CMK (cell line): ENCODE results near the gene ALS2CL.
"Not testable (repeated sequence)": the region's sequence is repeated elsewhere in the genome, so short reads cannot be mapped to it uniquely, and the experiment has no call there.

Source experiments
- DNase-seq: peaks from one replicate; pipeline ENCODE4 v3.0.0-alpha.2; 2010; ENCODE audit warnings: low read depth

ALS2CL gene

DNA sequence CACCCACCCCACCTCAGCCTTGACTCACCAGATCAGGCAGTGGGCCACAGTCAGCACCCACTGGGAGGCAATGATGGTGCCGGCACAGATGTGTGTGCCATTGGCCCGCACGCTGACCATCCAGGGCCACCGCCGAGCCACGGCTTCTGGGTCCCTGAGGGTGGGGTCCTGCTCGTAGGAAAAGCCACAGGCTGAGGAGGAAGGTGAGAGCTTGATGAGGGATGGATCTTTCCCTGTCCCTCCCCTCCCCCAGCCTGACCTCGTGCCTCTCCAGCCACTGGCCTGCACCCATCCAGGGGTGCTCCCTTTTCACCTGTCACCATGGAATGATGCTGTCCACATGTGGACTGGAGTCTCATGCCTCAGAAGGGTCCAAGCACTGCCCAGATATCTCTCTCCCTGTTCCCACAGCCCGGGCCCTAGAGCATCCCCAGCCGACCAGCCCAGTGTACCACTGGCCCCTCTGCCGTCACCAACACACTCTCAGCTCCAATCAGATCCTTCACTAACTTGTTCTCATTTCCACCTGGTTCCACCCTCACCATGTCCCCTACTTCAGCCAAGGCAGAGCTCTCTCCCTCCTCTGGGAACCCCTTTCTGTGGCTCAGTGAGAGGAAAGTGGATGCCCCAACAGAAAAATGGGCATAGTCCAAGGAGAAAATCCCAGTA is 22.2 kb upstream of the ALS2CL start:
- DNase-seq = no peak

DNA sequence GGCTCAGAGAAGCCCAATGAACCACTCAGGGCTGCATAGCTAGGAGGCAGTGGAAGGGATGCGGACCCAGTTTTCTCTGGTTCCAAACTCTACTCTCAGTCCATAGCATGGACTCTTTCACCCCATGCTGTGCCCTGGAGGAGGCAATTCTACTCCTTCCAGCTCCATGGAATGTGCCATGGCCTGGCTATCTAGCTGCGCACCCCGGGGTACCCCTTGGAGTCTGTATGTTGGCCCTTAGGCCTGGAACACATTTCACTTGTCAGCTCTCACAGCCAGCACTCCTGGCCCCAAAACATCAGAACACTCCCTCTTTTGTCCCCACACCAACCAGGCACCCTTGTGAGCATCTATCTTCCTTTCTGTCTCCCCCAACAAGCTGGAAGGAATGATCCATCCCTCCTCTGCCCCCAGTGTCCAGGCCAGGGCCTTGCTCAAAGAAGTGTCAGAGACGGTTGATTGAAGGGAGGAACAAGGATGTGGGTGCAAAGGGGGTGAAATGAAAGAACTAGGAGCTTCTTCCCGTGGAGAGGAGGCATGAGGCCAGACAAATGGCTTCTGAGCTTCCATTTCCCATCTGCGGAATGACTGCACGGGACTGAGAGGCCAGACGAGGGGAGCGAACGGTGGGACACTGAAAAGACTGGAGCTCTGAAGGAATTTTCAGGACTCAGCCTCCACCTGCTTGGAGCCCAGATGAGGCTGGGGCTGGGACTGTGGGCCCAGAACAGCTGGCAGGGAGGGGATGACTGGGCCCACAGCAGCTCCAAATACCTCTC is 21.4 kb upstream of the ALS2CL start:
- no peak for DNase-seq

DNA sequence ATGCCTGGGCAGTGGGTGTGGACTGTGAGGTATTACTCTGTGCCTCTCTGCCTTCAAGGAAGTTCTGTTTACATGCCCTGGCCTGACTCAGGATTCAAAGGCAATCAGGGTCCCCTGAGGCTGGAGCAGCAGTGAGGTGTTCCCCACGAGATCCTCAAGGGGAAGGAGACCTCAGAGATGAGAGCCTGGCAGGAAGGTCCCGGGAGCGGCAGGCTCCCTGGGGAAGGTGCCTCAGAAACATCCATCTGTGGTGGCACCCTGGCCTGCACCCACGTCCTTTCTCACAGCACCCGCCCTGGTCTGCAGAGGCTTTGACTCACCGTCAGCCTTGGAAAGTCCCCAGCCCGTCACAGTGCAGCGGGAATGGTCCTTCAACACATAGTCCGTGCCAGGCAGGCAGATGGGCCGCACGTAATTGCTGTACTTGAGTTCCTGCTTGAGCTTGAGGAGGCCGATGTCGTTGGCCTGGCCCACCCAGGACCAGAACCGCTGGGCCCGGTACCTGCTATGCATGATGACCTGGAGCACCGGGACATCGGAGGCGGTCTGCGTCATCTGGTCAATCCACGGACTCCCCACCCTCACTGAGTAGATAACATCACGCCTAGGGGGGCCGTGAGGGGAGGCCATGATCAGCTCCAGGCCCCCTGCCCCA is 20.5 kb upstream of the ALS2CL start:
- DNase-seq = no peak

DNA sequence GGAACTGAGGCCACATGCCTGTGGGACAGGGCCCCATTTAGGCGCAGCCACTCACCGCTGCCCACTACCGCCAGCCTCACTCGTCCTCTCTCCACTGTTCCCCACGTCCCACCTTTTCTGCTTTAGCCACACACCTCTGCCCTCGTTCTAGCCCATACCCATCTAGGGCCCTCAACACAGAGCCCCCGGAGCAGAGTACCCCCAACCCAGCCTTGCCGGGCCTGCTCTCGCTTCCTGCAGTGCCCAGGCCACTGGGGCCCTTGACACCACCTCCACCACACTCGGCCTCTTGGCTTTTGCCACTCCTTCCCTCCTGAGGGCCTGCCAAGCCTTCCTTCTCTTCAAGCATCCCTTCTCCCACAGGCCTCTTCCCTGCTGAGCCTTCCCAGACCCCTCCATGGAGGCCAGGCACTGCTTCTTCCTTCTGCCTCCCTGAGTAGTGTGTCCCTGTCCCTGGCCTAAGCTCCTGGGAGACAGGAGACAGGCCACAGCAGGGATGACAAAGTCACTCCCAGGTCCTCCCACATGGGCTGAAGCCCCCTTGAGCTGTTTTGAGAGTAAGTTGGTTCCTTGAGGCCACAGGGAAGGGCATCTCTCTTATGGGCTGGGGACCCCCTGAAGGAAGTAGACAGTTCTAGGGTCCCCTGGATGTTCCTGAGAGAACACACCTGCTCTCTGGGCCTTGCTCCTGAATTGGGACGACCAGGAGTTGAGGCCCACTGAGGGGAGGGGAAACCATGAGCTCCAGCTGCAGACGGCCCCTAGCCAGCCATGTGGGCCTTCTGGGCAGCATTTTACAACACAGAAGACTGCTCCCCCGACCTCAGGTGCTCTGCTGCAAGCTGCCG is 19.8 kb upstream of the ALS2CL start:
- no peak for DNase-seq

DNA sequence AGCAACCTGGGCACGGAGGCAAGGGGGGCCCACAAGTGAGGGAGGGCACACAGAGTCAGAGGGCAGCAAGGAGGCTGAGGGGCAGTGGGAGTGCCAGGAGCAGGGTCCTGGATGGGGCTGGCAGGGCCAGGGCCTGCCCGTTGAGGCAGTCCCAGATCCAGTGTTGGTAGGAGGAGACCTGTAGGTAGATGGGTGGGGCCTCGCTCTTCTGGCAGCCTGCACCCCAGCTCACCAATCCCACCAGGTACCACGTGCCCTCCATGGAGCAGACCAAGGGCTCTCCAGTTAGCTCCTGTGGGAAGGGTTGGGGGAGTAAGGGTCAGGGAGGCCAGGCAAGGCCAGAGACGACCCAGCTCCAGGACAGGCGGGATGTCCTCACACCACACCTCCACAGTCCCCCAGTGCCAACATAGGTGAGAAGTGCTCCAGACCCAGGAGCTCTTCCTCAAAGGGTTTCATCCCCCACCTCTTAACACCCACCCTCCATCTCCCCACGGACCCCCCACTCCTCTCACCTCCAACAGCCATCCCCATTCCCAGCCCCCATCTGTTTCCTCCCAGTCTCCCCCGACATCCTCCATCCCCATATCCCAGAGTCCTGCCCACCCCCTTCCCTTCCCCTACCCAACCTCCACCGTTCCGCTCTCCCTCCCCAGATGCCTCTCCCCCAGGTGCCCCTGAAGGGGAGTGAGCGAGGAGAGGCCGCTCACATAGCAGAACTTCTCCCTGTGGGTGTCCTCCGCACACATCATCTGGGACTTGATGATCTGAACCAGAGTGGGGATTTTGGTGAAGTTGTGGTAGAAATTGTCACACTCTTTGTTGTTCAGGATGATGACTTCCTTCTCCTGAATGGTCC is 18.9 kb upstream of the ALS2CL start:
- no peak for DNase-seq

DNA sequence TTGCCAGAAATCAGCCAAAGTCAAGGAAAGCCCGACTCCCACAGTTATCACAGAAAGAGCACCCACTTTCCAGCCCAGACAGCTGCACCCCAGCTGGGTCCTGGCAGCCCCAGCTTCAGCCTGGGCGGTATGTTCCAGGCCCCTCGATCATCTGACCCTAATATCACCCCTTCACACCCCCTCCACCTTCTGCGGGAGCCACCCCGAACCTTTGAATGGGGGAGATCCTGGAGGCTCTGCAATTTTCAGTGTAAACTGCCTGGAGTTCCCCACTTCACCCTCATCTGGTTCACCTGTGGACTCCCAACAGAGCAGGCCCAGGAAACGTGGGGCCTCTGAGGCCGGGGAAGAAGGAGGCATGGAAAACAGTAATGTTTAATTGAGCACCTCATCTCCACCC is 18.3 kb upstream of the ALS2CL start:
- DNase-seq = no peak

DNA sequence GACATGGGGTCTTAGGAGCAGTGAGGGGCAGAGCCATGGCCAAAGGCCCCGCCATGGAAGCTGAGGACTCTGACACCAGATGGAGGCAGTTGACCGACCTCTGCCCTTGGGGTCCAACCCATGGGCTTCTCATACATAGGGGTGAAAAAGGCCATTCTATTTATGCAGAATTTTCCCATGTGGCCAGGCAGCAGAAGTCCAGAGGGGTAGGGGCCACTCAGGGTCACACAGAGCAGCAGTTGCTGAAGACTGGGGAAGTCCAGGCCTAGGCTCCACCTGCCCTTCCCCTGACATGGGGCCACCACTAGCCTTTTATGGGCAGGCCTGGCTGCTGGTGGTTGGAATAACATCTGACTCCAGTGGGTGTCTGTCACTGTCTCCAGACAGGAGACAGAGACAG is 17.8 kb upstream of the ALS2CL start:
- no peak for DNase-seq

DNA sequence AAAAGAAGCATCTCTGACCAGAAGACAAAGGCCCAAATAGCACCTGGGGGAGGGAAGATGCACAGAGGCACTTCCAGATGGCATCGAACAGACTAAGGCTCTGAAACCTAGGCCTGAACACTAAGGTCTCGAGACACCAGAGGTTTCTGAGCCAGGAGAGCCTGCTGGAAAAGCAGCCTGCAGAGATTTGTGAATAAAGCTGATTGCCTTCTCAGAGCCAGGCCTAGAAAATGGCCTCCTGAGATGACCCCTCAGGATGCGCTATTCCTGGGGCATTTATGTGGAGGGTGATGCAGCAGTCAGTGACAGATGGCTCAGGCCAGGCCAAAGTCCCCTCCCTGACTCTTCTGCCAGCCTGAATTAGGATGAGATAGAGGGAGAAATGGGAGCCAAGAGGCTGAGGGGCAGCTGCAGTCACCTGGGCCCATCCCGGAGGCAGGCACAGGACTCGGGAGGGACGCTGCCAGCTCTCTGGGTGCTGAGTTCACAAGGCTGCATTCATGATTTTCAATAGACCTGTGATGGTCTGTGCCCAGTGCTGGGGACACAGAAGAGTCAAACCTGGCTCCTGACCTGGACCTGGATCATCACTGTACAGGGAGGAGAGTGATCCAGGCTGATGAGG is 17.3 kb upstream of the ALS2CL start:
- no peak for DNase-seq

DNA sequence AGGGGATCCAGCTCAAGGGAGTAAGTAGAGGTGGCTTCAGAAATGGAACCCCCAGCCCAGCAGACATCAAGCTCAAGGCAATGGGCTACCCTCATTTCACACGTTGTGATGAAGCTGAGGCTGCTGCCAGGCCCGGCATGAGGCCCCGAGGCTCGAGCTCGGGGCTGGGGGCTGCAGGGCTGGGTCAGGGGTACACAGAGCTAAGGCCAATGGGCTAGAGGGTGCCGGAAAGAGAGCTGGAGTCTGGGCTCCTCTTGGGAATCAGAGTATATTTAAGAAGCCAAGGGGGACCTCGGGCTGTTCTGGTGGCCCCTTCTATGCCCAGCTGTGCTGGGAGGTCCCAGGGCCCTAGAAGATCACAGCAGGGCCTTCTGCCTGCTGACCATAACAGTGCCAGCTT is 16.8 kb upstream of the ALS2CL start:
- DNase-seq = no peak

DNA sequence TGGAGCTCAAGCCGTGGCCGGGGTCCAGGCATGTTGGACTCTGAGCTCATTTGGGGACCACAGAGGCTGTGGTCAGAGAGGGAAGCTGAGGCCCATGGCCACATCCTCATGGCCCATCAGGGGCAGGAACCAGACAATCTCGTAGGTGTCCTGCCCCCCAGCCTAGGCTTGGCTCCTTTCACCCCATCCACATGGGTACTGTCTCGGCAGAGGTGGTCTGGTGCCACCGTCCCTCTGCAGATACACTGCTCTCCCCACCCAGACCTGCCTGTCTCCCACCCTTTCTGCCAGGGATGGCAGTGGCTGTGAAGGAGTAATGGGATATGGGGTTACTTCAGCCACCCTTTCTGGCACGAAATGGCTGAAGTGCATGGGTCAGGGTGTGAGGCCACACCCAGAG is 16.2 kb upstream of the ALS2CL start:
- no peak for DNase-seq

DNA sequence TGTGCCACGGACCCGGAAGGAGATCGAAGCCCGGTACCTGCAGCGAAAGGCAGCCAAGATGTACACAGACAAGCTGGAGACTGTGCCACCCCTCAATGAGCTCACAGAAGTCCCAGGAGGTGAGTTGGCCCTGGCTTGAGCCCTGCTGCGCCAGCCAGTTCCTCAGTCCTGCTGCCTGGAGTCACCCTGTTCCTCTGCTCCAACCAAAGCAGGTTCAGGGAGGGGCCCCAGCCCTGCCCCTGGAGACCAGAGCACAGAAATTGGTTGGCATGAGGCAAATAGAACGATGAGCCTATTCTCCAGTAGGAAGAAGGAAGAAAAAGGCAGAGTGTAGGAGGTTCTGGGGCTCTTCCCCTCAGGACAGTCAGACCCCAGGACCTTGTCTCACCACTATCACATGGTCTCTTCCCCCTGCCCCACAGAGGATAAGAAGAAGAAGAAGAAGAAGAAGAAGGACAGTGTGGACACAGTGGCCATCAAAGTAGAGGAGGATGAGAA is 15.7 kb upstream of the ALS2CL start:
- no peak for DNase-seq

DNA sequence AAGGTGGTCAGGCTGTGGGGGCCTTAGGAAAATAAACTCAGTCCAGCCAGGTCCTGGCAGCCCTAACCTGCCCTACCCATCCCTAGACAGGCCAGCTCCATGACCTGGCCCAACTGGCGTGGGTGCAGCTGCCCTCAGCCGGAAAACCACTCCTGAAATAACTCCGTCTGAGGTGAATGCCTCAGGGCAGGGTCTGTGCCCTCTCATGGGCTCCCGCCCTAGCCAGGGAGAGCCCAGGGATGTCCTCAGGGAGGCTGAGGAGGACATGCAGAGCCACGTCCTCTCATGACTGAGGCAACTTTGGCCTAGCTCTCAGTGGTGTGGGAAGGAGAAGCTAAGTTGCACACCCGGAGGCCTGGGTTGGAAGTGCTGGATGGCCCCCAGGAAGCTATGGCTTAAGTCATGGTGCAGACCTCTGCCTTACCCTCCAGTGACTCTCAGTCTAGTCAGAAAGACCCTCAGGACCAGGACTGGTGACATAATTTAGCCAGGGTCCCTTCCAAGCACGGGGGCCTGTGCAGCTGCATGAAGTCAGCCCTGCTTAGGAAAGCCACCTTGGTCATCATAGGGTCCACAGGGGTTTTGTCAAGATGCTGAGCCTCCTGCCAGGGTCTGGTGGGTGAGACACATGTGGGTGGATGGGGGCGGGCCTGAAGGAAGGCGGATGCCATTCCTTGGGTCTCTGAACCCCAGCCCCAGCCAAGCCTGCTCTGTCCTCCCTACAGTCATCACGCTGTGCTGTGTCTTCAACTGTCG is 15.1 kb upstream of the ALS2CL start:
- no peak for DNase-seq

DNA sequence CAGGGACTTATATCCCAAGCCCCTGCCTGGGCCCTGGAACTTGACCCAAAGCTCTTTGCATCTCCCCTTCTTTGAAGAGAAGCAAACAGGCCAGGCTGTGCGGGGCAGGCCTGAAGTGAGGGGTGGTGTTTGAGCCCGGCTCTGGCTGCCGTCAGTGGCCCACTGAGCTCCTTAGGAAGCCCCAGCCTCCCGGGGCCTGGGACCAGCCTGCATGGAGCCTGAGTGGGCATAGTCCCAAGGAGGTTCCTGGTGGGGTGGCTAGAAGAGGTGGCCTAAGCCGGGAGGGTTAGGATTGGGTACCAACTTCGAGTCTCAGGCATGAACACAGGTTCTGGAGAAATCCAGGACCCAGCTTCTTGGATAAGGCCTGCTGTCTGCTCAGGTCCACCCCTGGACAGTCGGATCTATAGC is 14.1 kb upstream of the ALS2CL start:
- no peak for DNase-seq

DNA sequence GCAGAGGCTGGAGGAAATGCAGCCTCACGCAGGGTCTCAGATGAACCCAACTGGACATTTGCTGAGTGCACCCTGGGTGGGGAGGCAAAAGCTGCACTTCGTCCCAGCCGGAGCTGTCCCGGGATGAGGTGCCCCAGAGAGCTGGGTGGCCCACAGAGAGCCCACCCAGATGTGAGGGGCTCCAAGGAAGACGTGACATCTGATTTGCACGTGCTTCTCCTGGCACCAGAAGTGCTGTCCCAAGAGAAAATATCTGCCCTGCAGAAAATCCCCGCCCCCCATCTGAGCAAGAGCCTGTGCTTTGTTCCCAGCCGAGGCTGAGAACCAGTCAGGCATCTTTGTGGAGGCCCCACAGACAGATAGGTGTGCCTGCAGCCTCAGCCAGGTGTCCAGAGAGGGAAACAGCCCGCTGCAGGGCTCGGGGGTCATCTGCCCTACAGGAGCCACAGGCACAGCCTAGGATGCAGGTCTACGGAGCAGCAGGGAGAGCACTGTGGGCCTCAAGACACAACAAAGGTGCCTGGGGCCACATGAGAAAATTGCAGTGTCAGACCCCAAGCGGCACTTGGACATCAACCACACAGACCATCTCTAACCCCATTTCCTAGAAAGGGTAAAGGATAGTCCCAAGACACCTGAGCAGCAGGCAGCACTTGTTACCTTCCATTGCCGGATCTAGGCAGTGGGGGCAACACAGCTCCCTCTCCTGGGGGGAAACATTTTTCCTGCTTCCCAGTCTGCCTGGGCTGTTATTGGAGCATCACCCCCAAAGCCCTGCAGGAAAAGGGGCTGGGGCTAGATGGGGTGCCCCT is 13.5 kb upstream of the ALS2CL start:
- no peak for DNase-seq

DNA sequence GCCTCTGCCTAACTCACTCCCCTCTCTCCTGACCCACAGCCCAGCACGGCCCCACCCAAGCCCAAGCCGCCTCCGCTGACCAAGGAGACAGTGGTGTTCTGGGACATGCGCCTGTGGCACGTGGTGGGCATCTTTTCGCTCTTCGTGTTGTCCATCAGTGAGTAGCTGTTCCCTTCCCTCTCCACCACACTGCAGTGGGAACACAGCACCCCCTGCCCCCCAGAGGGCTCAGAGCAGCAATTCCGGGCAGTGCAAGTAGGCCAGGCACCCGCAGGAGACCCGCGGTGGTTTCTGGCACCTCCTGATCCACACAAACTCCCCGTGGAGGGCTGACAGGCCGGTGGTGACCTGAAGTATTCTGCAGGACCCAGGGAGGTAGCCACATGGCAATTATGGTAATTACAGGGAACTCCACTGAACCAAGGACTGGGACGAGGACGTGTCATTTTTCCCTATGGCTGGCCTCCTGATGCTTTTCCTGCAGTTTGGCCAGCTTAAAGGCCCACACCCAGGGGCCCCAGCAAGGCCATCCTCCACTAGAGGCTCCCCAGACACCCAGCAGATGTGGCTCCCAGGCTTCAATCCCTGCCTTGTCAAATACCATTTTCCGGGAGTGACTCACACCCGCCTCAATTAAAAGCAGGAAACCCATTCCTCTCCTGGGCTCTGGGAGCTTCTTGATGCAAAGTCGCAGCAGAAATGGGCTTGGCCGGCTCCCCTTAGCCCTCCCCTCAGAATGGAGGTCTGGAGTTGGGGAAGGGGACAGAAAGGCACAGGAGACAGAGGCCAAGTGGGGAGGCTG is 12.5 kb upstream of the ALS2CL start:
- DNase-seq = no peak

DNA sequence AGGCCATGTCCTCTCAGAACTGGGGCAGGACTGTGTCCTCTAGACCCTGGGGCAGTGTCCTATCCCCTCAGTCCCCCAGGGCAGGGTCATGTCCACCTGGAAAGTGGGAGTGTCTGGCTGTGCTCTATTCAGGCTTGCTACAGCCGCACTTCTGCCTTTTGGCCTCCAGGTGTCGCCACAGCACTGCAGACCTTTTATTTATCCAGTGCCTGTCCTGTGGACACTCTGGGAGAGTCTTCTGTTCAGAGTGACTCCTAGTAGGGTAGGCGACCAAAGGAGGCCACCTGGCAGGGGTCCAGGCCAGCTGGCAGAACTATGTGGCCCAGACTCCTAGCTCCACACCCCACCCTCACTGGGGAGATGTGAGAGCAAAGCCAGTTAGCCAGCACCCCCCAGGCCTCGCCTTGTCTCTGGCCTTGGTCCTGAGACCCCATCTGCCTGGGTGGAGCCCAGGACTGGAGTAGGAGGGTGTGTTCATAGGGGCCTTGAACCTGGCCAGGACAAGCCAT is 11.6 kb upstream of the ALS2CL start:
- DNase-seq = peak; percentile 35

DNA sequence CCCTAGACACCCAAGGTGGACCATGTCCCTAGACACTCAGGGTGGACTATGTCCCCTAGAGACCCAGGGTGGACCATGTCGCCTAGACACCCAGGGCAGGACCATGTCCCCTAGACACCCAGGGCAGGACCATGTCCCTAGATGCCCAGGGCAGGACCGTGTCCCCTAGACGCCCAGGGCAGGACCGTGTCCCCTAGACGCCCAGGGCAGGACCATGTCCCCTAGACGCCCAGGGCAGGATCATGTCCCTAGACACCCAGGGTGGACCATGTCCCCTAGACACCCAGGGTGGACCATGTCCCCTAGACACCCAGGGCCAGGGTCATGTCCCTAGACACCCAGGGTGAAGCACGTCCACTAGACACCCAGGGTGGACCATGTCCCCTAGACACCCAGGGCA is 10.9 kb upstream of the ALS2CL start:
- not testable (repeated sequence) for DNase-seq

DNA sequence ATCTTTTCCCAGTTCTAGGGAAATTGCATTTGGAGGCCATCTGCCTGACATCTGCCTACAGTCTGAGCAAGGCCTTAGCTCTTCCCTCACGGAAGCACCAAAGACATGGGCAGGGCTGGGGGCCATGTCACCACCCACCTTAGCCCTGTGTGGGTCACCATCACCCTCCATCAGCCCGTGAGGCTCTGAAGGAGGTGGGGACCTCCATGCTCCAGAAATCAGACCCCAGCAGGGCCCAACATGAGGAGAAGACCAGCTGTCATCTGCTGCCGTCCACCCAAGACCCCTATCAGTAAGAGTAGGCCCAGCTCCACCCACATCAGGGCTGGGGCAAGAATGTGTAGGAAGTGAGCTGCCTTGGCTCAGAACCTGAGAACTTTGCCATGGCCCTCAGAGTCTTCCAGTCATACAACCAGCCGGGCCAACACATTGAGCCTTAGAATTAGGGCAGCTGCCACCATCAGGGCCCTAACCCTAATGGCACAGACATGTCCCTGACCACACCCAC is 9.6 kb upstream of the ALS2CL start:
- no peak for DNase-seq
